ENCODE results near the gene COA1. TPM values are rescaled to one million over a fixed set of nuclear protein-coding genes. Genes with fewer than 3 reads are reported as not detected.
"Not testable (repeated sequence)": the region's sequence is repeated elsewhere in the genome, so short reads cannot be mapped to it uniquely, and the experiment has no call there.

COA1 gene
- polyA plus RNA-seq, 3 donors = 62.5 to 75.0 (median 74.5) TPM

DNA sequence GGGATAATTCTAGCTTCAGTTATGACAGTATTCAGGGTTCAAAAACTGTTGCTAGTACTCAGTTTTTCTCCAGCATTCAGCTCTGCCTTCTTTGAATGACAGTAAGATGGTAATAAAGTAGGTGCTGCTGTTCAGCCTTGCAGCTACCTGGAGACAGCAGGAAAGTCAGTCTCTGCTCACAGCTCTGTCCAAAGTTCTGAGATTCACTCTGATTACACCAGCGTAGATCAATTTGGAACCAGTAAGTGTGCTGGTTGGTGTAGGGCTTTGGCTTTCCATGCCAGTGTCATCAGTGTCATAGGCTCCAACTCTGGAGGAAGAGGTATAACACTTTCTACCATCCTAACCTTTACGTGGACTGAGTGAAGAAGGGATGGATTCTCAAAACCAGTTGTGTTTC lies 120.2 kb downstream of the COA1 start:
- DNase-seq (ENCODE audit: low read depth in 3 of 3, low spot score in 2 of 3) = no peak

DNA sequence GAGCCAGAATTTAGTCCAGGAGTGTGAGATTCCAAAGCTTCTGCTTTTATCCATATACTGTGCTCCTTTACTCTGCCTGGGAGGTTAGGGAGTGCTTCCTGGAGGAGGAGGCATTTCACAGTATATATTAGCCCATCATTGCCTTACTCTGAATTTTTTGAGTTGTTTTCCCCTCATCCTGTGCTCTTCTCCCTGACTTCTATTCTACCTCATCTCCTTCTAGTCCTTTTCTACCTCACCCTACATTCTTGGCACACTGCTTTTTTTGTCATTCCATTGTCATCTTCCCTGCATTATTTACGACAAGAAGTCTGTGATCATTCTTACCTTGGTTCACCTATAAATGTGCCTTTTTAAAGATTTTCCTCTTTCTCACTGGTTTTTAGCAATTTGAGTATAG lies 125.1 kb downstream of the COA1 start:
- no peak for DNase-seq (ENCODE audit: low read depth in 3 of 3, low spot score in 2 of 3)

DNA sequence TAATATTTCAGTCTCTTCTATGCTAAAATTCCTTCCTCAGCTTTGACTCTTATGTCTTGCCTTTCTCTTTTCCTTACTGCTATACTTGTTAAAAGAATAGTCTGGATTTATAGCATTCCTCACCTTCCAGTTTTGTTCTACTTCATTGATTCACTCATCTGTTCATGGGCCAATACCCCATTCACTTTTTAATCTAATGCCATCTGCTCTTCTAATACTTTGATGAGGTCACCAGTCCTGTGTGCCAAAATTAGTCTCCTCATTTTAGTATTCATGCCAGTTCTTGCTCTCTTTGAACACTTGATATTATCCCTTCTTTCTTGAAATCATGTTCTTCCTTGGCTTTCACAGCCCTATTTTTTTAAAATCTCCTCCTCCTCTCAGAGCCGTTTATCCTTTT lies 127.1 kb downstream of the COA1 start:
- DNase-seq (ENCODE audit: low read depth in 3 of 3, low spot score in 2 of 3) = no peak

- no peak for DNase-seq (ENCODE audit: low read depth in 3 of 3, low spot score in 2 of 3)
Measured at GRCh38 chr7:43600056-43600455, 129.3 kb downstream of the COA1 start.

GRCh38 chr7:43596426-43596825 lies 132.9 kb downstream of the COA1 start:
- not testable (repeated sequence) for DNase-seq (ENCODE audit: low read depth in 3 of 3, low spot score in 2 of 3)

DNA sequence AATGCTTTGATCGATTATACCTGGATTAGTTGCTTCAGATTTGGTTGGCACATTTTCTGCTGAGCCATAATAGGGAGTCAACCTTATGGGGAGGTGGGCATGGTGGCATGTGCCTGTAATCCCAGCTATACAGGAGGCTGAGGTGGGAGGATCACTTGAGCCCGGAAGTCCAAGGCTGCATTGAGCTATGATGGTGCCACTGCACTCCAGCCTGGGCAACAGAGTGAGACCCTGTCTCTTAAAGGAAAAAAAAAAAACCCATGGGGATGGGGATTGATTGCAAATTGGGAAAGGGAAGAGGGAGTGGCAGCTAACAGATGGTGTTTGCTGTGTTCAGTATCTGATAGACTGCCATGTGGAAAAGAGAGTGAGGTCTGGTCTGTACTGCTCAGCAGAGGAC lies 135.3 kb downstream of the COA1 start:
- no peak for DNase-seq (ENCODE audit: low read depth in 3 of 3, low spot score in 2 of 3)

DNA sequence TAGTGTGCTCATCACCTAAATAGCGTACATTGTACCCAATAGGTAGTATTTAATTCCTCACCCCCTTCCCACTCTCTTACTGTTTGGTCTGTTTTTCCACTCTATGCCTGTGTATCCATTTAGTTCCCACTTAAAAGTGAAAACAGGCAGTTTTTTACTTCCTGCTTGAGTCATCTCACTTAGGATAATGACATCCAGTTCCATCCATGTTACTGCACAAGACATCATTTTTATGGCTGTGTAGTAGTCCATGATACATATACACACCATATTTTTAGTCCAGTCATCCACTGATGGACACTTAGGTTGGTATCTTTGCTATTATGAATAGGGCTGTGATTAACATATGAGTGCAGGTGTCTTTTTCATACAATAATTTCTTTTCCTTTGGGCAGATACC lies 136.3 kb downstream of the COA1 start:
- no peak for DNase-seq (ENCODE audit: low read depth in 3 of 3, low spot score in 2 of 3)

GRCh38 chr7:43592326-43592725 lies 137.0 kb downstream of the COA1 start:
- DNase-seq (ENCODE audit: low read depth in 3 of 3, low spot score in 2 of 3) = no peak

GRCh38 chr7:43591558-43592180 lies 137.7 kb downstream of the COA1 start:
- DNase-seq (ENCODE audit: low read depth in 3 of 3, low spot score in 2 of 3) = no peak

- DNase-seq (ENCODE audit: low read depth in 3 of 3, low spot score in 2 of 3) = no peak
Measured at GRCh38 chr7:43590862-43591557, 138.3 kb downstream of the COA1 start.

GRCh38 chr7:43589728-43590127 lies 139.6 kb downstream of the COA1 start:
- no peak for DNase-seq (ENCODE audit: low read depth in 3 of 3, low spot score in 2 of 3)

Other genes starting within 250 kb of the COA1 start
- 10 to 100 TPM; 16.6 to 19.0 (median 18.7) TPM for gene STK17A, start 146.4 kb downstream of the COA1 start, polyA plus RNA-seq (ENCODE audit: insufficient read length in 3 of 3)
- gene BLVRA, start 29.2 kb upstream of the COA1 start, polyA plus RNA-seq (ENCODE audit: insufficient read length in 3 of 3) = 10 to 100 TPM; 54.0 to 66.9 (median 65.3) TPM
- 10 to 100 TPM; 63.4 to 92.1 (median 69.7) TPM for gene MRPS24, start 140.0 kb upstream of the COA1 start, polyA plus RNA-seq (ENCODE audit: insufficient read length in 3 of 3)
- 10 to 100 TPM; 30.0 to 33.9 (median 32.4) TPM for gene URGCP, start 177.1 kb upstream of the COA1 start, polyA plus RNA-seq (ENCODE audit: insufficient read length in 3 of 3)
- 10 to 100 TPM; 22.7 to 25.0 (median 24.7) TPM for gene UBE2D4, start 196.9 kb upstream of the COA1 start, polyA plus RNA-seq (ENCODE audit: insufficient read length in 3 of 3)